ENCODE results near the gene FAM50A.
A peak's percentile ranks its signal among the peaks of the same experiment; 100 is the strongest.

The FAM50A gene

DNA sequence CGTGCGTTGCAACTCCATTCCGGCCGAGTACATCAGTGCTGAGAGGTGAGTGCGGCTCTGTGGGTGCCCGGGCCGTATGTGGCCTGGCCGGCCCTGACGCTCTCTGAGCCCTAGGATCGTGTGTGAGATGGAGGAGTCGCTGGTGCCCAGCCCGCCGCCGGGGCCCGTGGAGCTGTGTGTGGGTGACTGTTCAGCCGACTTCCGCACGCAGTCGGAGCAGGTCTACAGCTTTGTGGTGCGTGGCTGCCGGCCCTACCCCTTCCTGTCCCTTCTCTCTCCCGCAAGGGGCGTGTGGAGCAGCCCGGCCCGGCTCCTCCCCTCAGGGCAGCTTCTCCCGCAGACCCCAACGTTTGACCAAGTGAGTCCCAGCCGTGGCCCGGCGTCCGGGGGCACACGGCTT is 22.1 kb downstream of the FAM50A start:
- no peak for DNase-seq (ENCODE audit: low read depth)

DNA sequence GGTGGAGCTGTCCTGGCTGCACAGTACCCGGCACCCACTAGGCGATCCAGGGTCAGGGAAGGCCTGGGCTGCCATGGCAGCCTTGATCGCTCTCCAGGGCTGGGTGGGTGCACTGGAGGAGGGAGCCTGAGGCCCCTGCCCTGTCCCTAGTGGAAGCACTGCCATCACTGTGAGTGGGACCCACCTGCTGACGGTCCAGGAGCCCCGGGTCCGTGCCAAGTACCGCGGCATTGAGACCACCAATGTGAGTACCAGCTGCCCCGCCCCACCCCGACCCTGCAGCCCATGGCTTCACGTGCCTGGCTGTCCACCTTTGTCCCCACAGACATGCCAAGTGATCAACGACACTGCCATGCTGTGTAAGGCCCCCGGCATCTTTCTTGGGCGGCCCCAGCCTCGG is 23.0 kb downstream of the FAM50A start:
- DNase-seq (ENCODE audit: low read depth), result no peak

DNA sequence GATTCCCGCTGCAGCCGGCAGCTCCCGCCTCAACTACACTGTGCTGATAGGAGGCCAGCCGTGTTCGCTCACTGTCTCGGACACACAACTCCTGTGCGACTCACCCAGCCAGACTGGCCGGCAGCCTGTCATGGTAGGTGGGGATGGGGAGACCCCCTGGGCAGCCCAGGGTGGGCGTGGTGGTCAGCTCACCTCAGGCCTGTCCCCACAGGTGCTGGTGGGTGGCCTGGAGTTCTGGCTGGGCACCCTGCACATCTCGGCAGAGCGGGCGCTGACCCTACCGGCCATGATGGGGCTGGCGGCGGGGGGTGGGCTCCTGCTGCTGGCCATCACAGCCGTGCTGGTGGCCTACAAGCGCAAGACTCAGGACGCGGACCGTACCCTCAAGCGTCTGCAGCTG is 23.6 kb downstream of the FAM50A start:
- DNase-seq (ENCODE audit: low read depth), result no peak

DNA sequence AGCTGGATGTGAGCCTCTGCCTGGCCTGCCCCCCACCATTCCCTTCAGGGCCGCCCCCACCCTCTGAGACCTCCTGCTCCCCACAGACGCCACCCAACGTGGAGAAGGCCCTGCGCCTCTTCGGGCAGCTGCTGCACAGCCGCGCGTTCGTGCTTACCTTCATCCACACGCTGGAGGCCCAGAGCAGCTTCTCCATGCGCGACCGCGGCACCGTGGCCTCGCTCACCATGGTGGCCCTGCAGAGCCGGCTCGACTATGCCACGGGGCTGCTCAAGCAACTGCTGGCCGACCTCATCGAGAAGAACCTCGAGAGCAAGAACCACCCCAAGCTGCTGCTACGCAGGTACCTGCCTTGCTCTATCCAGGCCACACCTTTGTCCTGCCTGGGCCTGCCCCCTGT is 24.3 kb downstream of the FAM50A start:
- no peak for DNase-seq (ENCODE audit: low read depth)

DNA sequence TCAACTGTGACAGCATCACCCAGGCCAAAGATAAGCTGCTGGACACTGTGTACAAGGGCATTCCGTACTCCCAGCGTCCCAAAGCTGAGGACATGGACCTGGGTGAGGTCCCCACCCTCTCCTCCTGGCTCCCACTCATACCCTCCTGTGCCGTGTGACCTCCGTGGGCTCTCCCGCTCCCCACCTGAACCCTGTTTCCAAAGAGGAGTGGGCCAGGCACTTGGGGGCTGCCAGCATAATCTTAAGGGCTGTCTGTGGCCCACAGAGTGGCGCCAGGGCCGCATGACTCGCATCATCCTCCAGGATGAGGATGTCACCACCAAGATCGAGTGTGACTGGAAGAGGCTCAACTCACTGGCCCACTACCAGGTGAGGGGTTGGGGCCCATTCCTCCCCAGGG is 25.2 kb downstream of the FAM50A start:
- DNase-seq (ENCODE audit: low read depth), result no peak

DNA sequence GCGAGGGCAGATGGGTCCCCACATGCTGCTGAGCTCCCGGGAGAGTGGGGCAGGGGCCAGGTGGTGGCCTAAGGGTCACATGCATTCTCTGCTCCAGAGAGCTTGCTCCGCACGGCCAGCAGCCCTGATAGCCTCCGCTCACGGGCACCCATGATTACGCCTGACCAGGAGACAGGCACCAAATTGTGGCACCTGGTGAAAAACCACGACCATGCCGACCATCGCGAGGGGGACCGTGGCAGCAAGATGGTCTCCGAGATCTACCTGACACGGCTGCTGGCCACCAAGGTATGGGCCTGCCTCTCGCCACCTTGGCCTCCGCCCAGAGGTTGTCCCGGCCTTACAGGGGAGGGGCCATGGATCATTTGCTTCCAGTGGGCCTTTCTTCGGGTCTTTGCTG is 25.9 kb downstream of the FAM50A start:
- DNase-seq (ENCODE audit: low read depth), result no peak

DNA sequence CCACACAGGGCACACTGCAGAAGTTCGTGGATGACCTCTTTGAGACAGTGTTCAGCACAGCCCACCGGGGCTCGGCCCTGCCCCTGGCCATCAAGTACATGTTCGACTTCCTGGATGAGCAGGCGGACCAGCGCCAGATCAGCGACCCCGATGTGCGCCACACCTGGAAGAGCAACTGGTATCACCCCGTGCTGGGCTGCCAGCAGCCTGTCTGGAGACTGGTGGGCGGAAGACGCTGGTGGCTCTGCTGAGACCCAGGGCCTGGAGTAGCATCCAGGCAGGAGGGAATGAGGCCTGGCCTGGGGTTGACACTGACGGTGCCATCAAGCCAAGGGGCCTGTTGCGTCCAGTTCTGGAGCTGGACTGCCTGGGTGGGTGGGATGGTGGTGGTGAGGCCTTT is 26.5 kb downstream of the FAM50A start:
- no peak for DNase-seq (ENCODE audit: low read depth)

DNA sequence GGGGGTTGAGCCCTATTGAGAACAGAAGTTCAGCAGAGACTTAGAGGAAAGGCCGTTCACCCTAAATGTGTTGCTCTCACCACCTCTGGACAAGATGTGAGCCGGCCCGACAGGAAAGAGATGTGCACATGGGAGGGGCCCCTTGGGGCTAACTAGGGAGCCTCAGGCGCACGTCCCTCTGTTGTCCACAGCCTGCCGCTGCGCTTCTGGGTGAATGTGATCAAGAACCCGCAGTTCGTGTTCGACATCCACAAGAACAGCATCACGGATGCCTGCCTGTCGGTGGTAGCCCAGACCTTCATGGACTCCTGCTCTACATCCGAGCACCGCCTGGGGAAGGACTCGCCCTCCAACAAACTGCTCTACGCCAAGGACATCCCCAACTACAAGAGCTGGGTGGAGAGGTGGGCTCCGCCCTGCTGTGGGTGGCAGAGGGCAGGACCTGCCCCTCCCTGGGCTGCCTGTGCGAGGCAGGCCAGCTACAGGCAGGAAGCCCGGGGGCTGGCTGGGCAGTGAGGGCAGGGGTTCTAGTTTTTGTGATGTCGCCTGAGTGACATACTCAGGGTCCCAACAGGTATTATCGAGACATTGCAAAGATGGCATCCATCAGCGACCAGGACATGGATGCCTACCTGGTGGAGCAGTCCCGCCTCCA is 27.1 kb downstream of the FAM50A start:
- no peak for DNase-seq (ENCODE audit: low read depth)

DNA sequence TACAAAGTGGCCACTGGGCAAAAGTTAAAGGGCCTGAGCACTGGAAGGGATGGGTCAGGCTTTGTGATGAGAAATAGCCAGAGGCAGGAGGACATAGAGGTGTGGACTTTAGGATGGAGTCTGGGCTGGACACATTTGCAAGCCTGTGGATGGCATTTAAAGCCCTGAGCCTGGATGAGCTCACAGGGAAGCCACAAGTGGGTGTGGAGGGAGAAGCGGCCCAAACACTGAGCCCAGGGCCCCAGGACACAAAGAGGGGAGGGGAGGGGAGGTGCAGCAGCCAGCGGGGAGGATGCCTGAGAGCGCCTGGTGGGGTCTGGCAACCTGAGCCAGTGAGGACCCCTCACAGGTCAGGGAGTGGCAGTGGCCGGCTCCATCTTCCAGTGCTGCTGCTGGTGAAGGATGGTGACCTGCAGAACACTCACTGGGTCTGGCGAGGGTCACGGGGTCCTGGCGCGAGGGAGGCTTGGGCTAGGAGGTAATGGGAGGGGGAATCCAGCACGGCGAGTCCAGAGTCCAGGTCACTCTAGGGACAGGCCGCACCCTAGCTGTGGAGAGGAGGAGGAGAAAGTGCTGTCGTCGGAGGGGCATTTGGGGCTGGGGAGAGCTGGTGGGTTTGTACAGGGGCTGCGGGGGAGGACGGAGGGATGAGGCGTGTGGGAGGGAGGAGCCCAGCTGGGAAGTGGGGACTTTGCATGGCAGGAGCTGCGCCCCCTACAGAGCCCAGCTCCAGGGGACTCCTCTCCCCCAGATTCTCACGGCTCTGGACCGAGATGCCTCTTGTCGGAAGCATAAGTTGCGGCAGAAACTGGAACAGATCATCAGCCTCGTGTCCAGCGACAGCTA is 28.1 kb downstream of the FAM50A start:
- no peak for DNase-seq (ENCODE audit: low read depth)

DNA sequence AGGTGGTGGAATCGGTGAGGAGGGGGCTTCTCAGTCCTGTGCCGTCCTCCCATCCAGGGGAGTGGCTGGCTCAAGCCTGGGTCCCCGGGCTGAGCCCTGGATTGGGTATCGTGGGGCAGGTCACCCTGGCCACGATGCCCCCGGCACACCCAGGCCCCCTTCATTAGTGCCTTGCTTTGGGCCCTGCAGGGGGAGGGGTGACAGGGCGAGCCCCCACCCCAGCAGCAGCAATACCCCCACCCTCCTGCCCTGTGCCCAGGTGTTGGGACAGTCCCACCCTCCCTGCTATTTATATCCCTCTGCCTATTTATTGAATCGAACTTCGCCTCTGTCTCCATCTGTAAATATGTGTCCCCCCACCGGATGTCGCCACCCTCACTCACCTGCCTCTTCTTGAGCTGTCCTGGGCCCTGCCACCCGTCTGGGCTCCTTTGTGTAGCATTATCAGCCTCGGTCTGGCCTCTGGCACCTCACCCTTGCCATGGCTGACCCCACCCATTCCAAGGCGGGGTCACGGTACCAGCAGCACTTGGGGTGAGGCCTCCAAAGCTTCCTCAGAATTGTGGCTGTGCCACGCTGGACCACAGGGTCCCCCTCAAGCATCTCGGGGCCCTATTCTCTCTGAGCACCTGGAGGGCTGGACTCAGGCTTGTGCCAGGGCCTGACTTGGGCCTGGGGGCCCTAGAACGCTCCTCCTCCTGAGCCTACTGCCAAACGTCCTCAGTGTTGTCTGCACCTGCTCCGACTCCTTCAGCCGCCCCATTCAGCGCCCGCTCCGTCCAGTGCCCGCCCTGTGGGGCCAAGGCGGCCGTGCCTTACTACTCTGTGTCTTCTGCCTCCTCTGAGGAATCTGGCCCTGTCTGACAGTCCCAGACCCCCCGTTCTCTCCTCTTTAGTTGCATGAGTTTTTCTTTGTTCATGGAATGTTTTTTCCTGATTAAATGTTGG is 29.0 kb downstream of the FAM50A start:
- DNase-seq (ENCODE audit: low read depth), result no peak

DNA sequence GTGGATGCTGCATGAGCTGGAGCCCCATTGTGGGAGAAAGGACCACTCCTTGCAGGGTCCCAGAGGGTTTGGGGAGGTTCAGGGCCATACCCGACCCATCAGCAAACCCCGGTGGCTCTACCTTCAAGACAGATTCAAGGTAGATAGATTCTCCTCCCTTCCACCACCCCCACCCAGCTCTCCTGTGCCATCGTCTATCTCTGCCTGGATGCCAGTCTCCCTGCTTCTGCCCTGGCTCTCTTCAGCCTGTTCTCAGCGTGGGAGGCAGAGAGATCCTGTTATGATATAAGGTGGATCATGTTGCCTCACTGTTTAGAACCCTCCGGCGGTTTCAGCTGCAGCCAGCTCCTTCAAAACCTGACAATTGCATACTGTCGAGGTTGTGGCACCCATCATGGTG is 29.7 kb downstream of the FAM50A start:
- DNase-seq (ENCODE audit: low read depth), result no peak

DNA sequence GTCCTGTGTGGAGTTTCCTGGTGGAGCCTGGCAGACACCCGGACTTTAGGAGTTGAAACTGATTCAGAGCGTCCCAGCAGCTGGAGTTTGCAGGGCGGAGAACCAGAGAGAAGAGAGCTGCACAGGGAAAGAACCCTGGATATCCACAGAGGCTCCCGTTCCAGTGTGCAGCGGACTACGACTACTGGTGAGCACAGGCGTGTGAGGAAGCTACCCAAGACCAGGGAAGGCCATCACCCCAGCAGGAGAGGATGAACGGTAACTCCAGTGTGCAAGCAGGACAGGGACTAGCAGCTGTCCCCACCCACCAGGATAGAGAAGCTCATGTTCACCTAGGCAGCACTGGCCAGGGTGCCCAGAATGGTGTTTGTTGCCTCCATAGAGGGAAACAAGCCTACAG is 32.9 kb downstream of the FAM50A start:
- no peak for DNase-seq (ENCODE audit: low read depth)

DNA sequence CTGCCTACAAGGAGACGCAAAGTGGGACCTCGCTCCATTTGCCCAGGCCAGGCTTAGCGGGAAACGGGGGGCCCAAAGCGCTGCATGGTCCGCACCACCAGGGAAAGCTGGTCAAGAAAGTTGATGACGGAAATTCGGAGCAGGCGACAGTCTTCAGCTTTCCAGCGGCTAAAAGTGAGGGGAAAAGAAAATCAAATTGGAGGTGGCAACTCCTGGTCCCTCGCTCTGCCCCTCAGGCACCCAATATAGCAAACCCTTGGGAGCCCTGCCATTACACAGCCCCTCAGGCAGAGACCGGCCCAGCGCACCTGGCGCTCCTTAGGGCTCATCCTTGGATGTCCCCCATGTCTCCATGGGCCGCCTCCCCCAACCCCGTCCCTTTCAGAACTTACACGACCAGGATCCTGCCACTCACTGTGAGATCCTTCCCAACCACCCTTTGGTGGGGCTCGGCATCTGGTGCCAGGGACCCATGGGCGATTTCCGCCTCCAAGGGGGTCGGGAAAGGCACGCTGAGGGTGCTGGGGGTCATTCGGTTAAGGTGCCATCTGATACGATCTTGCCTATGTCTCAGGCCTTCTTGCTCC is 34.0 kb downstream of the FAM50A start:
- DNase-seq (ENCODE audit: low read depth), result no peak

DNA sequence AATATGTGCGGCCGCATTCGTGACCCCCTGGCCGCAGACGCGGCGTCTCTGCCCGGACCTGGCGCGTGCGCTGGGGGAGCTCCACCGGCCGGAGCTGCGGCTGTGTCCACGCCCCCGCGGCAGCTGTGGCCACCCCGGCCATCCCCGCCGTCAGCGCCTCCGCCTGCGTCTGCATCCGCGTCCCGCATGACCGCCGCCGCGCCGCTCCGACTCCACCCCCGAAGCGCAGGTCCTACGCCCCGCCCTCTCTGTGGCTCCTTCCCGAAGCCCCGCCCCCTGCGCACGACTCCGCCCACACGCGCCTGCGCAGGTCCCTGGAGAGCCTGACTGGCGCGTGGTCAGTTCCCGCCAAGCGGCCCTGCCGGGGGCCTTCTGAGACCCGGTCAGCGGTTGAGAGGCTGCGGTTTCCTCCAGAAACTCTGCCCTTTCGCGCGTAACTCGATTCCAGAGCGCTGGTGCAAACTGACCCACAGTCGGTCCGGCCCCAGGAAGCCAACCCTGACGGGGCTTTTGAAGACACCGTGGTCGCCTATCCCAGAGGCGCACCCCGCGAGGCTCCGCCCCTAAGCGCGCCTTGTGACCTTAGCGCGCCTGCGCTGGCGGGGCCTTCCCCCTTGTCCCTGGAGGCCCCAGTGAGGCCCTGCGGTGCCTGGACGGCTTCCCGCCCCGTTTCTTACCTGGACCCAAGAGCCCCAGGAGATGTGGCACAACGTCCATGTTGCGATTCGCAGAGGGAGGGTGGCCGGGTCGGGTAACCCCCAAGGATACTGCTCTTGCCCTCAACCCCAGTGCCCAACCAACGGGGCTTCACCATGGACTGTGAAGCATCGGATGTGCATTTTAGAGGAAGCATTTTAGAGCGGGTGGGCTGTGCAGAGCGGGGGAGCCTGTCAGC is 35.0 kb downstream of the FAM50A start, which contains the start of gene LAGE3:
LAGE3 (minus strand) TSS at position 554 of the 895 bp plus-strand sequence; CDS start at position 188, 366 bp downstream.
- peak; percentile 80 for DNase-seq (ENCODE audit: low read depth)

DNA sequence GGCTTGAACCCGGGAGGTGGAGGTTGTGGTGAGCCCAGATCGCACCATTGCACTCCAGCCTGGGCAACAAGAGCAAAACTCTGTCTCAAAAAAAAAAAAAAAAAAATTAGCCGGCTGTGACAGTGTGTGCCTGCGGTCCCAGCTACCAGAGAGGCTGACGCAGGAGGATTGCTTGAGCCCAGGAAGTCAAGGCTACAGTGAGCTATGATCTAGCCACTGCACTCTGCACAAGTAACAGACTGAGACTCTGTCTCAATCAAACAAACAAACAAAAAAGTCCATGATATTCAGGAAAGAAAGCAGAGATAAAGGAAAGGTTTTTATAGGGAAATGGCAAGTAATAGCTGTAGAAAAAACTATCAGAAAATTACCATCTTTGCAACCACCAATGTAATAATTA is 37.3 kb downstream of the FAM50A start:
- no peak for DNase-seq (ENCODE audit: low read depth)

DNA sequence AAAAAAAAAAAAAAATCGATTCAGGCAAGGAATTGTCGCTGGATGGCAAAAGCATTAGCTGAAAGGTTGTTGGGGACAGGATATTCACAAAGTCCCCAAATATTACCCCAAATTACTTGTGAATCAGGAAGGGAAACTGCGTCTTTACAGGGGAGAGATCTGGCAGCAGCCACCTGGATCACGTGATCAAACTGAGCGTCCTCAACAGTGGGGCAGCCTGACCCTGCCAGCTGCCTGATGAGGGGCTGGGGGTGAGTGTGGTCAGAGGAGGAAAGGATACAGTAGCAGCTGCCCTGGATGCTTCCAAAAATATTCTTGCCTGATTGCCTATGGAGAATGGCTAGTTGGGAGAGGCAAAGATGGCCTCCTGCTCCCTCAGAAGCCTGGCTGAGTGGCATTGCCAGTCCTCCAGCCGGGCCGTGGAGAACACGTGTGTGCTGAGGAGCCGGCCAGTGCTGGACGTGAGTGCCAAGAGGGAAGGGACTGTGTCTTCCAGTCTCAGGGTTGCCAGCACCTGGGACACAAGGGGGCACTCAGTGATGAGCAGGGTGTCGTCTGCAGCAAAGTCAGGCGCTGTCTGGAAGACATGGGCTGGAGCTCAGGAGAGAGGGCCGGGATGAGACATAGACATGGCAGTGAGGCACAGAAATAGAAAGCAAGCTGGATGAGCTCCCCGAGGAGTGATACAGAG is 38.1 kb downstream of the FAM50A start:
- DNase-seq (ENCODE audit: low read depth), result no peak

DNA sequence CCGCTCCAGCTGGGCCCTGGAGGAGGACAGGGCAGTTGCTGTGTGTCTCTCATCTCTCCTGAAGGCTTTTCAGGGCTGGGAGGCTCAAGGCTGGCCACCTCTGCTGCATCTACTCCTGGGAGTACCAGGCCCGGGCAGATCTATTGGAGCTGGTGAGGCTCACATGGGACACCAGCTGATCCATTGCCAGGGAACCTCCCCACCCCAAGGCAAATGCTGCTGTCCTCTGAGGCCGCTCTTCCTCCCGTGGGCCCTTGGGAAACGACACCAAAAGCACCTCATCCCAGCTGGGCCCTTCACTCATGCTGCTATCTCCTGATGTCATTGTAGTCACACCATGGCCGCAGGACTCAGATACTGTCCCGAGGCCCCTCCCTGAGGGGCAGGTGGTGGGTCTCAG is 38.8 kb downstream of the FAM50A start:
- DNase-seq (ENCODE audit: low read depth), result no peak

DNA sequence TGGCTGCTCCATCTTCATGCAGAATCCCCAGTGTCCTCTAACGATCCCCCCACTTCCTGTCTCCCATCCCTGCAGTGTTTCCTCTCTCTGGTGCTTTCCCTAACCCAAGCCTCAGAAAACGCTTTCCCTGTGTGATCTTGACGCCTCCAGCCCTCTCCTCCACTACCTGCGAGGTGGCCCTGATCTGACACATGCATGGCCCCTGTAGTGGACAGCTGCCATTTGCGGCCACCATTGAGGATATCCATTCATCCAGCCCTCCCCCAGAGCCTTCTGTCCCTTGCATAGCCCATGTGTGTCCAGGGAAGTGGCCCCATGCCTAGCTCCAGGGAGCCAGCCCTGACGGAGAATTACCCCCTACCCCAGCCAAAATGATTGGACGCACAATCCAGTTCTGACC is 39.4 kb downstream of the FAM50A start:
- no peak for DNase-seq (ENCODE audit: low read depth)

DNA sequence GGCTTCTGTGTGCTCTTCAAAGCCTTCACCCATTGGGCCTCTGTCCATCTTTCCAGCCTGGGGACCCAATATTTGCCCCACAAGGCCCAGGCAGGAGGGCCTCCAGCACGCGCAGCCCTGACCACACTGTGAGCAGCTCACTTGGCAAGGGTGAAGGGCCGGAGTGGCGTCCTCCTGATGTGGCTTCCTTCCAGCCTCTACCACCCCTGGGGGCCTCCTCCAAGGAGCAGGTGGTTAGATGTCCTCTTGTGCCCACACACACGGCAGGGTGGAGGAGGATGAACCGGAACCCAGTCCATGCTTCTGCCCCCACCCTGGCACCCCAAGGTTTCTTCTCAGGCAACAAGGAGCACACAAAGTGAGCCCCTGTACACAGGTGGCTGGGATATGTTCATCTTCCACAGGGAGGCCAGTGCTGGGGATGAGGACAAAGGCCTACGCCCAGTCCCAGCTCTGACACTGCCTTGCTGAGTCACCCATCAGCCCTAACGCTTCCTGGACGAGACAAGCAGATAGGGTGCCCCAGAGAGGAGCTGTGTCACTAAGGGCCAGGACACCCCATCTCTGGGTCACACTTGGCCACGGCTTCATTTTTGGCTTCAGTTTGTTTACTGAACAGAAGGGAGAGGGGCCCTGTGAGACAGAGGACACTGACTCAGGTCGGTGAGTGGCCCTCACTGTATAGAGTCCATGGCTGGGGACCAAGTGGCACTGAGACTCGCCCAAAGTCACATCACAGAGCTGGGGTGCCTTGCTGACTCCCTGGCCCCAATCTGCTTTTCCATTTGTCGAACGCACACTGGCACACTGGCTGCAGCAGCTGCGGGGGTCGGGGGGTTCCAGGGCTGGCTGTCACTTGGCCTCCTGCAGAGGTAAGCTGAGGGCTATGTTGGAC is 40.6 kb downstream of the FAM50A start:
- no peak for DNase-seq (ENCODE audit: low read depth)
